ENCODE measurements around the gene EPB41L4A. TPM values are rescaled to one million over a fixed set of nuclear protein-coding genes. Genes with fewer than 3 reads are reported as not detected.
"Not testable (repeated sequence)": the region's sequence is repeated elsewhere in the genome, so short reads cannot be mapped to it uniquely, and the experiment has no call there.

EPB41L4A gene
- total RNA-seq, 1 donor from 2014 or later: 2.7 TPM

DNA sequence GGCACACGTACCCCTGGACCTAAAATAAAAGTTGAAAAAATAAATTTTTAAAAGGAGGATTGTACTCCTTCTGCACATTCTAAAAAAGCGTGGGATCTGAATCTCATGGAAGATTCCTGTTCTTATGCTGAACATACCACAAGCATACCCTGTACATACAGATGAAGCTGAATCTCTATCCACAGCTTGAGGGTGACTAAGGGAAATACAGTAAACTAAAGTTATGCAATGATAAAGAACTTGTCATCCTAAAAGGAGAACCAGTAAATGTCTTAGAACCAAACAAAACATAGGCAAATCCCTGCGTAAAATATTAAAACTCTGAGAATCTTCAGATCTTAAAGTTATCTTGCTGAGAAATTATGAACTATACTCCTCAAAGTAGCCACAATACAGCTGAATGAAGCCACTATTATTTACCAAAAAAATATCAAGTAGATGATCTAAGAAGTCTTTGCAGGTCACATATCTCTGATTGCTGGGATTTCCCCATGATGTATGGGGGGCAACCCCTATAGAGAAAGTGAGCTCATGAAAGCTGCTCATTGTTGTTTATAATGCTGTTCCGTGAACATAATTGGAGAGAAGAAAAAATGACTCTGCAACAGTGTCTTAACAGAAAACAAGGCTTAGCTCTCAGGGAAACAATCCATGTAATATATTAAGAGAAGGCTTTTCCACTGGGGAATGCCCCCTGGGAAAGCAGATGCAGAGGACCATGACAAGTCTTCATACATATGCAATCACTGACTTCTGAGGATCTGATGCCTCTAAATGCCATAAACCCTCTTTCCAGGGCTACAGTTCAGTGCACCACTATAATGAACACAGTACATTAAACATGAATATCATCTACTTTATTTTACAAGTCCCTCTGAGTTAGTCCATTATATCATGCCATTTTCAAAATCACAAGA is 210.1 kb downstream of the EPB41L4A start:
- DNase-seq (ENCODE audit: extremely low spot score, unreplicated experiment): no peak
- Mint-ChIP-seq H3K36me3 (ENCODE audit: unreplicated experiment) (no peaks in the 10 kb centered on the region), H3K27me3 (ENCODE audit: unreplicated experiment) (peaks cover 4% of the 10 kb centered on the region), H3K9me3 (ENCODE audit: unreplicated experiment) (no peaks in the 10 kb centered on the region), H3K4me1 (ENCODE audit: unreplicated experiment) (peaks cover 4% of the 10 kb centered on the region), H3K4me3 (ENCODE audit: unreplicated experiment) (no peak overlapping the region), H3K27ac (ENCODE audit: unreplicated experiment) (no peak overlapping the region)
- TF ChIP-seq, protein P1, sequence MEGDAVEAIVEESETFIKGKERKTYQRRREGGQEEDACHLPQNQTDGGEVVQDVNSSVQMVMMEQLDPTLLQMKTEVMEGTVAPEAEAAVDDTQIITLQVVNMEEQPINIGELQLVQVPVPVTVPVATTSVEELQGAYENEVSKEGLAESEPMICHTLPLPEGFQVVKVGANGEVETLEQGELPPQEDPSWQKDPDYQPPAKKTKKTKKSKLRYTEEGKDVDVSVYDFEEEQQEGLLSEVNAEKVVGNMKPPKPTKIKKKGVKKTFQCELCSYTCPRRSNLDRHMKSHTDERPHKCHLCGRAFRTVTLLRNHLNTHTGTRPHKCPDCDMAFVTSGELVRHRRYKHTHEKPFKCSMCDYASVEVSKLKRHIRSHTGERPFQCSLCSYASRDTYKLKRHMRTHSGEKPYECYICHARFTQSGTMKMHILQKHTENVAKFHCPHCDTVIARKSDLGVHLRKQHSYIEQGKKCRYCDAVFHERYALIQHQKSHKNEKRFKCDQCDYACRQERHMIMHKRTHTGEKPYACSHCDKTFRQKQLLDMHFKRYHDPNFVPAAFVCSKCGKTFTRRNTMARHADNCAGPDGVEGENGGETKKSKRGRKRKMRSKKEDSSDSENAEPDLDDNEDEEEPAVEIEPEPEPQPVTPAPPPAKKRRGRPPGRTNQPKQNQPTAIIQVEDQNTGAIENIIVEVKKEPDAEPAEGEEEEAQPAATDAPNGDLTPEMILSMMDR (IDR thresholded peaks at IDR 0.05): no peak

DNA sequence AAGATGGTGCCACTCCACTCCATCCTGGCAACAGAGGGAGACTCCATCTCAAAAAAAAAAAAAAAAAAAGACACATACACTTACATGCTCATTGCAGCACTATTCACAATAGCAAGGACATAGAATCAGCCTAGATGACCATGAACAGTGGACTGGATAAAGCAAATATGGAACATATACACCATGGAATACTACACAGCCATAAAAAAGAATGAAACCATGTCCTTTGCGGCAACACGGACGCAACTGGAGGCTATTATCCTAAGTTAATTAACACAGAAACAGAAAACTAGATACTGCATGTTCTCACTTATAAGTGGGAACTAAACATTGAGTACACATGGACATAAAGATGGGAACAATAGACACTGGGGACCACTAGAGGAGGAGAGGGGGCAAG is 210.9 kb downstream of the EPB41L4A start:
- not testable (repeated sequence) for H3K27ac Mint-ChIP-seq (ENCODE audit: unreplicated experiment); H3K36me3 Mint-ChIP-seq (ENCODE audit: unreplicated experiment); H3K9me3 Mint-ChIP-seq (ENCODE audit: unreplicated experiment)

DNA sequence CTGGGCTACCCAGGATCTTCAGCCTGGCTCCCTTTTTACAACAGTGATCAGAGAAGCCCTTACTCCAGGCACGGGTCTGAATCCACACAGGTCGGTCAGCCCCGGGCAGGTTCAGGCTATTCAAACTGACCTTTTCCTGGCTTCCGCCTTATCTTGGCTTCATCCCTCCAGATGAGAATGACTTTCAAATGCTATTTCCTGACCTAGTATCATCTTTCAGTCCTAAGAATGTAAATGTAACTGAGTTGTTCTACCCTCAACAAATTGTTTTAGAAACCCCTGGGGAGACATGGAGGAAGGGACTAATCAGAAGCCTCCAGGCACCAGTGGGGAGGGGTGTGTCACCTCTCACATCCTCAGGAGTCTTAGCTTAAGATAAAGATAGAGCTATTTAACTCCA is 213.2 kb downstream of the EPB41L4A start:
- Mint-ChIP-seq H3K4me1 (ENCODE audit: unreplicated experiment) (peaks cover 4% of the 10 kb centered on the region), H3K9me3 (ENCODE audit: unreplicated experiment) (no peaks in the 10 kb centered on the region), H3K36me3 (ENCODE audit: unreplicated experiment) (no peaks in the 10 kb centered on the region), H3K4me3 (ENCODE audit: unreplicated experiment) (no peak overlapping the region), H3K27ac (ENCODE audit: unreplicated experiment) (no peak overlapping the region), H3K27me3 (ENCODE audit: unreplicated experiment) (peaks cover 4% of the 10 kb centered on the region)
- TF ChIP-seq, protein P1 (IDR thresholded peaks at IDR 0.05): no peak
- DNase-seq (ENCODE audit: extremely low spot score, unreplicated experiment): no peak

More for the DNA sequence above, 210.9 kb downstream of the EPB41L4A start:
- not testable (repeated sequence) for H3K27me3 Mint-ChIP-seq (ENCODE audit: unreplicated experiment); DNase-seq (ENCODE audit: extremely low spot score, unreplicated experiment); H3K4me3 Mint-ChIP-seq (ENCODE audit: unreplicated experiment); H3K4me1 Mint-ChIP-seq (ENCODE audit: unreplicated experiment)

DNA sequence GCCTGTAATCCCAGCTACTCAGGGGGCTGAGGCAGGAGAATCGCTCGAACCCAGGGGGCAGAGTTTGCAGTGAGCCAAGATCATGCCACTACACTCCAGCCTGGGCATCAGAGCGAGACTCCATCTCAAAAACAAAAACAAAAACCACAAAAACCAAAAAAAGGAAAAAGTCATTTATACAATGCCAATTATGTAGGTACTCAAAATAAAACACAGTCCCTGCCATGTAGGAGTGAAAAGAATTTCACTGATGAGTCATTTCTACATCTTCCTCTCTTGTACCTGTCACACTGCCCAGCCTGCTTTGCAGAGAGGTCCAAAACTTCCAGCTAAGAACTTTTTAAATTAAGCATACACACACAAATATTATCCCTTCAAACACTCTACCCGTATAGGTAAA is 215.8 kb downstream of the EPB41L4A start:
- Mint-ChIP-seq H3K36me3 (ENCODE audit: unreplicated experiment) (no peaks in the 10 kb centered on the region), H3K27me3 (ENCODE audit: unreplicated experiment) (peaks cover 4% of the 10 kb centered on the region), H3K27ac (ENCODE audit: unreplicated experiment) (no peak overlapping the region), H3K9me3 (ENCODE audit: unreplicated experiment) (no peaks in the 10 kb centered on the region), H3K4me1 (ENCODE audit: unreplicated experiment) (peaks cover 4% of the 10 kb centered on the region), H3K4me3 (ENCODE audit: unreplicated experiment) (no peak overlapping the region)
- DNase-seq (ENCODE audit: extremely low spot score, unreplicated experiment): no peak
- TF ChIP-seq, protein P1 (IDR thresholded peaks at IDR 0.05): no peak

DNA sequence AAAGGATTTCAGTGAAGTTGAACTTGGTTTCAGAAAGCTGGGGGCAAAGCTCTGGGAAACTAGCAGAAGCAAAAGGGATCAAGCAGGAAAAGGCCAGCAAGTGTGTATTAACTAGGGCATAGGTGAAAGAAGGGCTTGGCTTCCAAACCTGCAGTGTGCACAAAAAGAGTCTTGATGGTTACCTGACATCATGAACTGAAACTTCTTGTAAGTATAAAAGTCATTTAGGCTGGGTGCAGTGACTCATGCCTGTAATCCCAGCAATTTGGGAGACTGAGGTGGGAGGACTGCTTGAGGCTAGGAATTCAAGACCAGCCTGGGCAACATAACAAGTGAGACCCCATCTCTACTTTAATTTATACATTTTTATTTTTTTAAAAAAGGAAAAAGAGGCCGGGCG is 216.4 kb downstream of the EPB41L4A start:
- Mint-ChIP-seq H3K9me3 (ENCODE audit: unreplicated experiment) (no peaks in the 10 kb centered on the region), H3K4me1 (ENCODE audit: unreplicated experiment) (peaks cover 4% of the 10 kb centered on the region), H3K27me3 (ENCODE audit: unreplicated experiment) (peaks cover 4% of the 10 kb centered on the region), H3K4me3 (ENCODE audit: unreplicated experiment) (no peak overlapping the region), H3K36me3 (ENCODE audit: unreplicated experiment) (no peaks in the 10 kb centered on the region), H3K27ac (ENCODE audit: unreplicated experiment) (no peak overlapping the region)
- DNase-seq (ENCODE audit: extremely low spot score, unreplicated experiment): no peak
- TF ChIP-seq, protein P1 (IDR thresholded peaks at IDR 0.05): no peak

Data from osteocyte (in vitro differentiated cells).